Esophagus muscularis mucosa (tissue), 4 donors: ENCODE results near the gene SLC24A4.

Experiments used
- EP300 ChIP-seq: sonication (generic); formaldehyde crosslinking; IDR thresholded peaks from one replicate; pipeline ENCODE4 v1.6.1; 2017; ENCODE audit warnings: antibody characterized with exemption
- POLR2A ChIP-seq: fragments of 450-650 bp; IDR thresholded peaks from one replicate; pipeline ENCODE4 v1.6.1; 2017; ENCODE audit warnings: antibody characterized with exemption, moderate library complexity, mild to moderate bottlenecking, low read depth
- POLR2AphosphoS5 ChIP-seq, 2 donors: sonication (generic); formaldehyde crosslinking; IDR thresholded peaks; one replicate each; pipeline ENCODE4 v1.6.1; 2017; ENCODE audit warnings: antibody characterized with exemption in 2 of 2
- TF ChIP-seq, protein P1 (sequence below), 3 experiments: fragments of 200-600 bp in 2 of 3; fragments of 450-650 bp in 1 of 3; sonication (generic) in 2 of 3; IDR thresholded peaks; one replicate each; pipeline ENCODE4 v1.5.1; 2017 to 2019; ENCODE audit warnings: antibody characterized with exemption in 3 of 3, mild to moderate bottlenecking in 2 of 3, moderate library complexity in 1 of 3

GRCh38 chr14:92544051-92544720 is 221.2 kb downstream of the SLC24A4 start:
- TF ChIP-seq, protein P1, sequence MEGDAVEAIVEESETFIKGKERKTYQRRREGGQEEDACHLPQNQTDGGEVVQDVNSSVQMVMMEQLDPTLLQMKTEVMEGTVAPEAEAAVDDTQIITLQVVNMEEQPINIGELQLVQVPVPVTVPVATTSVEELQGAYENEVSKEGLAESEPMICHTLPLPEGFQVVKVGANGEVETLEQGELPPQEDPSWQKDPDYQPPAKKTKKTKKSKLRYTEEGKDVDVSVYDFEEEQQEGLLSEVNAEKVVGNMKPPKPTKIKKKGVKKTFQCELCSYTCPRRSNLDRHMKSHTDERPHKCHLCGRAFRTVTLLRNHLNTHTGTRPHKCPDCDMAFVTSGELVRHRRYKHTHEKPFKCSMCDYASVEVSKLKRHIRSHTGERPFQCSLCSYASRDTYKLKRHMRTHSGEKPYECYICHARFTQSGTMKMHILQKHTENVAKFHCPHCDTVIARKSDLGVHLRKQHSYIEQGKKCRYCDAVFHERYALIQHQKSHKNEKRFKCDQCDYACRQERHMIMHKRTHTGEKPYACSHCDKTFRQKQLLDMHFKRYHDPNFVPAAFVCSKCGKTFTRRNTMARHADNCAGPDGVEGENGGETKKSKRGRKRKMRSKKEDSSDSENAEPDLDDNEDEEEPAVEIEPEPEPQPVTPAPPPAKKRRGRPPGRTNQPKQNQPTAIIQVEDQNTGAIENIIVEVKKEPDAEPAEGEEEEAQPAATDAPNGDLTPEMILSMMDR (IDR thresholded peaks at IDR 0.05), result no peak
- TF ChIP-seq EP300, result no peak
- TF ChIP-seq POLR2A, result no peak
- TF ChIP-seq POLR2AphosphoS5 (IDR thresholded peaks at IDR 0.05), result no peak
